Head of caudate nucleus (tissue), 42 donors: ENCODE data around the gene CETN3.
"Not testable (repeated sequence)": the region's sequence is repeated elsewhere in the genome, so short reads cannot be mapped to it uniquely, and the experiment has no call there.

Experiments
- DNase-seq, 42 donors: peaks; one replicate each; pipeline versions ENCODE4 v3.0.0 to v3.0.0-alpha.2; 2020 to 2021; ENCODE audit warnings: mixed read lengths in 7 of 42
- intact Hi-C: fragments of 100-400 bp; cut with DNase I; formaldehyde crosslinking; loops from one replicate; pipeline ENCODE4 v1.15.0; 2022

Gene CETN3

DNA sequence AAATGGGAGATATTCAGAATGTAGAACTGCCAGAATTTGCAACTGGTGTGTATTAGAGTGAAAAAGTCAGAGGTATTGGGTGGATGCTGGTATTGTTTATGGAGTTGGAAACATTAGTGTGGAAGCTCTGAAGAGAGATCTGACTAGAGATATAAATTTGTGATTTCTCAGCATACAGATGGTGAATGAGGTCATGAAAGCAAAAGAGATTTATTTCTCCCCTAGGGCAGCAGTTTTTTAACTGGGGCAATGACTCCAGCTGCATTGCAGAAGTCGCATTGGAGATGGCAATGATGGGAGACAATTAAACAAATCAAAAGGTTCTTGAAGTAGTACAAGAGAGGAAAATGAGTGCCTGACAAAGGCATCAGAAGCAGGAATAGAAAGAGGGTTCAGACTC lies 64.9 kb downstream of the CETN3 start:
- intact Hi-C loops = no loop called here
- no peak for DNase-seq

DNA sequence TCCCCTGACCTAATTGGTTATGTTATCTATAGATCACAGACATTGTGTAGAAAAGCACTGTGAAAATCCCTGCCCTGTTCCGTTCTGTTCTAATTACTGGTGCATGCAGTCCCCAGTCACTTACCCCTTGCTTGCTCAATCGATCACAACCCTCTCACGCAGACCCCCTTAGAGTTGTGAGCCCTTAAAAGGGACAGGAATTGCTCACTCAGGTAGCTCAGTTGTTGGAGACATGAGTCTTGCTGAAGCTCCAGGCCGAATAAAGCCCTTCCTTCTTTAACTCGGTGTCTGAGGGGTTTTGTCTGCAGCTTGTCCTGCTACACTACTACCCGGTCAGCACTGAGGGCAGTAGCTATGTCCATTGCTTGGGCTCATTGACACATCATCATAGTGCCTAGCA lies 65.8 kb downstream of the CETN3 start:
- DNase-seq, intact Hi-C loops: not testable (repeated sequence)

DNA sequence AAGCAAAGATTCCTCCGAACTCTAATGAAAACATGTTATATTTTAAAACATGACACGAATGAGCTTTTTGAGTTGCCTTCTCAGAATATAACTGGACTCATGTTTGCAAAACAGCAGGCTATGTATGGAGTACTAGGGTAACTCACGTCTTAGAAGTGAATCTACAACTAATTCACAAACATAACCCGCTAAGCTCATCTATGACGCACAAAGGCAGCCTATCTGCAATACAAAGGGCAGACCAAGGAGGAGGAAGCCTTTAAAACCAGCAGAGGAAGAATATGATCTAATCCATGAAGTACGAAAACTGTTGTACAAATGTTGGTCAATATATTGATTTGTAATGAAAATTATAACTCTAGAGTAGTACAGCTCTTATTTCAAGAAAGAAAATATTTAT lies 67.0 kb downstream of the CETN3 start:
- no peak for DNase-seq
- intact Hi-C loops = no loop called here
